Stimulated activated CD4-positive, alpha-beta T cell treated with anti-CD3 and anti-CD28 coated beads, Interleukin-2, amount 100 ng/mL, for 4 hours (primary cell): Measurements from ENCODE around the gene ZNF813.
"Not testable (repeated sequence)": the region's sequence is repeated elsewhere in the genome, so short reads cannot be mapped to it uniquely, and the experiment has no call there.

ENCODE experiments used
- DNase-seq: peaks from one replicate; pipeline ENCODE4 v3.0.0-alpha.2; 2020; ENCODE audit warnings: low read depth

The ZNF813 gene

GRCh38 chr19:53467485-53468262 lies at the start of gene ZNF813:
TSS of gene ZNF813 (plus strand) at chr19:53467733. CDS start at chr19:53483823, 16,090 bp downstream.
- DNase-seq, result peak; percentile 95

GRCh38 chr19:53420520-53421315 lies 46.8 kb upstream of the ZNF813 start:
- DNase-seq, result not testable (repeated sequence)

- DNase-seq, result no peak
Measured at GRCh38 chr19:53422551-53422950, 45.0 kb upstream of the ZNF813 start.

- DNase-seq, result not testable (repeated sequence)
Measured at GRCh38 chr19:53423074-53423473, 44.5 kb upstream of the ZNF813 start.

- DNase-seq, result not testable (repeated sequence)
Measured at GRCh38 chr19:53423680-53424079, 43.9 kb upstream of the ZNF813 start.

GRCh38 chr19:53424968-53425597 lies 42.5 kb upstream of the ZNF813 start:
- peak; percentile 52 for DNase-seq

- peak; percentile 96 for DNase-seq
Measured at GRCh38 chr19:53431399-53432087, 36.0 kb upstream of the ZNF813 start, which contains the start of gene ZNF761. TSS of gene ZNF761 (plus strand) at chr19:53431984. CDS start at chr19:53447269, 15,285 bp downstream.

GRCh38 chr19:53432088-53432661 lies 35.4 kb upstream of the ZNF813 start:
- DNase-seq, result no peak

GRCh38 chr19:53443809-53444208 lies 23.7 kb upstream of the ZNF813 start:
- DNase-seq, result not testable (repeated sequence)

GRCh38 chr19:53447196-53447595 lies 20.3 kb upstream of the ZNF813 start:
- not testable (repeated sequence) for DNase-seq

GRCh38 chr19:53455828-53456227 lies 11.7 kb upstream of the ZNF813 start:
- no peak for DNase-seq

GRCh38 chr19:53460131-53460721 lies 7.3 kb upstream of the ZNF813 start:
- not testable (repeated sequence) for DNase-seq

GRCh38 chr19:53461866-53462265 lies 5.7 kb upstream of the ZNF813 start:
- DNase-seq, result no peak

- DNase-seq, result no peak
Measured at GRCh38 chr19:53462861-53463260, 4.7 kb upstream of the ZNF813 start.

- no peak for DNase-seq
Measured at GRCh38 chr19:53463263-53463662, 4.3 kb upstream of the ZNF813 start.

GRCh38 chr19:53466726-53467484 lies 628 bp upstream of the ZNF813 start:
- DNase-seq, result no peak

- DNase-seq, result not testable (repeated sequence)
Measured at GRCh38 chr19:53468628-53469027, 1.1 kb downstream of the ZNF813 start.

- DNase-seq, result no peak
Measured at GRCh38 chr19:53471916-53472315, 4.4 kb downstream of the ZNF813 start.

GRCh38 chr19:53474832-53475231 lies 7.3 kb downstream of the ZNF813 start:
- not testable (repeated sequence) for DNase-seq

GRCh38 chr19:53475470-53475869 lies 7.9 kb downstream of the ZNF813 start:
- DNase-seq, result not testable (repeated sequence)
